Lung (tissue), 12 donors: Measurements from ENCODE around the gene CPAMD8. TPM values are rescaled to one million over a fixed set of nuclear protein-coding genes. Genes with fewer than 3 reads are reported as not detected.
A peak's percentile ranks its signal among the peaks of the same experiment; 100 is the strongest.

ENCODE experiments used
- ATAC-seq: fragments of 200-7000 bp; cut with Tn5 transposase; one replicate; pipeline ENCODE4 v1.9.1; 2020; ENCODE audit warnings: moderate number of reproducible peaks; ENCODE audit not compliant: insufficient read depth, low FRiP score
- DNase-seq, 3 donors: peaks; one replicate each; pipeline ENCODE4 v3.0.0-alpha.2; 2013 to 2017
- H3K27ac ChIP-seq, 2 donors: one replicate each; pipeline ENCODE4 v1.5.1; 2013; ENCODE audit warnings: mild to moderate bottlenecking in 2 of 2, moderate library complexity in 2 of 2, control low read depth in 1 of 2, inconsistent platforms in 1 of 2, low read depth in 1 of 2, low read length in 1 of 2
- H3K27me3 ChIP-seq, 3 donors: one replicate each; pipeline ENCODE4 v1.5.1; 2013; ENCODE audit warnings: low read length in 2 of 3; ENCODE audit not compliant: control insufficient read depth in 3 of 3, insufficient read depth in 3 of 3
- H3K36me3 ChIP-seq, 4 donors: one replicate each; pipeline ENCODE4 v1.5.1; 2013; ENCODE audit warnings: low read length in 4 of 4, mild to moderate bottlenecking in 1 of 4, moderate library complexity in 1 of 4; ENCODE audit not compliant: control insufficient read depth in 4 of 4, insufficient read depth in 4 of 4
- H3K4me1 ChIP-seq, 5 donors: one replicate each; pipeline ENCODE4 v1.5.1; 2013; ENCODE audit warnings: low read length in 5 of 5, mild to moderate bottlenecking in 2 of 5, moderate library complexity in 1 of 5; ENCODE audit not compliant: control insufficient read depth in 5 of 5, insufficient read depth in 5 of 5
- H3K4me3 ChIP-seq: one replicate; pipeline ENCODE4 v1.5.1; 2013; ENCODE audit warnings: mild to moderate bottlenecking, control low read depth, moderate library complexity
- H3K9ac ChIP-seq, 2 donors: one replicate each; pipeline ENCODE4 v1.5.1; 2013; ENCODE audit warnings: low read length in 2 of 2, control low read depth in 1 of 2; ENCODE audit not compliant: insufficient read depth in 1 of 2
- H3K9me3 ChIP-seq, 4 donors: one replicate each; pipeline ENCODE4 v1.5.1; 2013; ENCODE audit warnings: low read length in 3 of 4, mild to moderate bottlenecking in 1 of 4, moderate library complexity in 1 of 4; ENCODE audit not compliant: control insufficient read depth in 4 of 4, insufficient read depth in 3 of 4
- CTCF ChIP-seq: IDR thresholded peaks from 2 replicates; pipeline ENCODE4 v1.5.1; 2012; ENCODE audit warnings: mild to moderate bottlenecking; ENCODE audit errors: control extremely low read depth, extremely low read depth
- WGBS, 2 donors: extraction: QIAGEN DNeasy Blood & Tissue Kit; methylation state at CpG; one replicate each; pipeline ENCODE4 v1.1.7; 2013; 5-methylcytosine and 5-hydroxymethylcytosine counted together
- polyA plus RNA-seq, 2 donors: library from polyadenylated mRNA; stranded (reverse); fragments of 200-250 nt; gene quantifications; one replicate each; pipeline ENCODE4 v1.2.1, GENCODE V29; 2013
- total RNA-seq, 2 donors: library from RNA; depleted of rRNA in 1 of 2; stranded (reverse); fragments of >200 nt in 1 of 2; gene quantifications; one replicate each; pipeline ENCODE4 v1.2.1, GENCODE V29; 2014 to 2021
- donor health status: control.
- donor health status: control.
- donor health status: Bipolar disorder and iron deficiency.
- donor health status: healthy.
- donor health status: DM: yes; HTN: yes; CAD: no.

Gene CPAMD8
- total and polyA plus RNA-seq, 4 donors: 9.6 to 143 (median 31.4) TPM

DNA sequence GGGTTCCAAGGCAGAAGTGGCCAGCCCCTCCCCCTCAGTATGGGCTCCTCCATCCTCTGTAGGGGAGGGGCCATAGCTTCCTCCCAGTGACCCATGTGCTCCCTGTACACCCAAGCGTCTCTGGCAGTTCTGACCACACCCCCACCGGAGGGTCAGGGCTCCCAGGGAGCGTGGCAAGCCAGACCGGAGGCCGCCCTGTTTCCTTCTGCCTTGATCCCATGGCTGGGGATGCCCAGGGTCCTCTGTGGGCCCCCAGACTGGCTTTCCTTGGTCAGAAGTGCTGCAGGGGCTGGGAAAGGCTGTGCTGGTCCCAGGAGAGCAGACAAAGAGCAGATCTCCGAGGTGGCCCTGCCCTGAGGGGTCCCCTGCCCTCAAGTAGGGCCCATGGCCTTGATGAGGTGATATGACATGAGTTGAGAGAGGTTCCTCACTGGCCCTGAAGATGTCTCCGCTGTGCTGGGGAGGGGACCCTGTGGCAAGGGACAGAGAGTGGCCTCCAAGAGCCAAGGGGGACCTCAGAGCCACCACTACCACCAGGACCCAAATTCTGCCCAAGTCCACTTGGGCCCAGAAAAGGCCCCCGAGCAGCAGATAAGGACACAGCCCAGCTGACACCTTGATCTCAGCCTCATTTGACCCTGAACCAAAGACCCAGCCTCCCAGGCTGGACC lies 145.6 kb downstream of the CPAMD8 start:
- Histone ChIP-seq H3K36me3 (peaks cover 2 to 39% (median 15%) of the 10 kb centered on the region in 4 donors), H3K27ac (peak overlapping the region in 1 of 2 donors; percentile 20)
- WGBS, 2 donors: 85 to 88% methylated on average over 8 of the region's 8 CpGs

GRCh38 chr19:16878181-16878965 lies 148.2 kb downstream of the CPAMD8 start:
- DNase-seq (no peak), ATAC-seq (no peak)
- no peaks in the 10 kb centered on the region for H3K27me3 ChIP-seq
- 96 to 97% methylated on average over 55 of the region's 55 CpGs for WGBS, 2 donors
- peaks cover 0 to 26% (median 0%) of the 10 kb centered on the region in 5 donors for H3K4me1 ChIP-seq
- no peak overlapping the region for H3K4me3 ChIP-seq
- peak overlapping the region in 1 of 2 donors; percentile 16 for H3K27ac ChIP-seq
- no peak overlapping the region for H3K9ac ChIP-seq
- H3K9me3 ChIP-seq: peaks cover 0 to 19% (median 7%) of the 10 kb centered on the region in 4 donors
- TF ChIP-seq CTCF: no peak
- H3K36me3 ChIP-seq: peaks cover 5 to 47% (median 19%) of the 10 kb centered on the region in 4 donors

More for the DNA sequence above, 145.6 kb downstream of the CPAMD8 start:
- Histone ChIP-seq H3K4me1 (peaks cover 0 to 23% (median 0%) of the 10 kb centered on the region in 5 donors), H3K27me3 (no peaks in the 10 kb centered on the region), H3K4me3 (no peak overlapping the region), H3K9ac (no peak overlapping the region), H3K9me3 (peaks cover 0 to 17% (median 7%) of the 10 kb centered on the region in 4 donors)
- ATAC-seq (no peak), DNase-seq (no peak)
- TF ChIP-seq CTCF: no peak

- ATAC-seq (no peak), DNase-seq (no peak)
- Histone ChIP-seq H3K4me3 (no peak overlapping the region), H3K27ac (peak overlapping the region in 1 of 2 donors; percentile 66), H3K36me3 (peaks cover 5 to 54% (median 24%) of the 10 kb centered on the region in 4 donors), H3K9me3 (peaks cover 0 to 13% (median 7%) of the 10 kb centered on the region in 4 donors), H3K27me3 (no peaks in the 10 kb centered on the region), H3K9ac (no peak overlapping the region), H3K4me1 (peaks cover 0 to 30% (median 0%) of the 10 kb centered on the region in 5 donors)
- 87 to 94% methylated on average over 11 of the region's 11 CpGs for WGBS, 2 donors
- no peak for TF ChIP-seq CTCF
These were observed 149.0 kb downstream of the CPAMD8 start for GRCh38 chr19:16877581-16877980.
